22Rv1 (cell line): Measurements from ENCODE around the gene MSI2.

Experiments
- ZFX ChIP-seq: fragments of 450-650 bp; IDR thresholded peaks from 2 replicates; pipeline ENCODE4 v1.6.1; 2017; ENCODE audit warnings: antibody characterized with exemption, borderline replicate concordance
- TF ChIP-seq, protein P1 (sequence below): fragments of 450-650 bp; IDR thresholded peaks from 2 replicates; pipeline ENCODE4 v1.5.1; 2017; ENCODE audit warnings: mild to moderate bottlenecking

DNA sequence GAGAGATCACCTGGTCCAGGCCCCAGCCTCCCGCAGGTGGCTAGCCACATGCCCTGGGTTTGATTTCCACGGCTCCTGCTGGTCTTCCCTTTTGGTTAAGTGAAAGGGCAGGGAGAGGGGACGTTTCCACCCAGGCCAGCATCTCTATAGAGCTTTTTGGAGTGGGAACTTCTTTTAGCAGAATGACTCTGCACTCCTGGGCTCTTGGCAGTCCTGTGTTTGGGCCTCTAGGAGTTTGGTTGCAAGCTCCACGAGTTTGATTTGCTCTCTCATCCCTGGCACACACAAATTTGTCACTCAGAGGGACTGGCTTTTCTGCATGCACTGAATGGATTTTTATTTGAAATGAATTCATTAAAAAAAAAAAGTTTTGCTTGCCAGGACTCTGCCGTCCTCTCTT is 32.8 kb downstream of the MSI2 start:
- TF ChIP-seq, protein P1, sequence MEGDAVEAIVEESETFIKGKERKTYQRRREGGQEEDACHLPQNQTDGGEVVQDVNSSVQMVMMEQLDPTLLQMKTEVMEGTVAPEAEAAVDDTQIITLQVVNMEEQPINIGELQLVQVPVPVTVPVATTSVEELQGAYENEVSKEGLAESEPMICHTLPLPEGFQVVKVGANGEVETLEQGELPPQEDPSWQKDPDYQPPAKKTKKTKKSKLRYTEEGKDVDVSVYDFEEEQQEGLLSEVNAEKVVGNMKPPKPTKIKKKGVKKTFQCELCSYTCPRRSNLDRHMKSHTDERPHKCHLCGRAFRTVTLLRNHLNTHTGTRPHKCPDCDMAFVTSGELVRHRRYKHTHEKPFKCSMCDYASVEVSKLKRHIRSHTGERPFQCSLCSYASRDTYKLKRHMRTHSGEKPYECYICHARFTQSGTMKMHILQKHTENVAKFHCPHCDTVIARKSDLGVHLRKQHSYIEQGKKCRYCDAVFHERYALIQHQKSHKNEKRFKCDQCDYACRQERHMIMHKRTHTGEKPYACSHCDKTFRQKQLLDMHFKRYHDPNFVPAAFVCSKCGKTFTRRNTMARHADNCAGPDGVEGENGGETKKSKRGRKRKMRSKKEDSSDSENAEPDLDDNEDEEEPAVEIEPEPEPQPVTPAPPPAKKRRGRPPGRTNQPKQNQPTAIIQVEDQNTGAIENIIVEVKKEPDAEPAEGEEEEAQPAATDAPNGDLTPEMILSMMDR, result no peak
- TF ChIP-seq ZFX, result no peak
